Stimulated activated naive CD8-positive, alpha-beta T cell treated with anti-CD3 and anti-CD28 coated beads, Interleukin-15, Interleukin-2, amounts not matched to agents 100 ng/mL and 50 ng/mL, for 24 hours (primary cell): ENCODE results near the gene SSB.
"Not testable (repeated sequence)": the region's sequence is repeated elsewhere in the genome, so short reads cannot be mapped to it uniquely, and the experiment has no call there.

Experiments used
- H3K27ac Mint-ChIP-seq: one replicate; pipeline ENCODE4 v1.8.0; 2021; ENCODE audit warnings: mild to moderate bottlenecking, mixed read lengths
- H3K27me3 Mint-ChIP-seq: one replicate; pipeline ENCODE4 v1.8.0; 2021; ENCODE audit warnings: mixed read lengths
- H3K36me3 Mint-ChIP-seq: one replicate; pipeline ENCODE4 v1.8.0; 2021; ENCODE audit warnings: low read depth, mixed read lengths
- H3K4me1 Mint-ChIP-seq: one replicate; pipeline ENCODE4 v1.8.0; 2021; ENCODE audit warnings: low read depth, mixed read lengths
- H3K4me3 Mint-ChIP-seq: one replicate; pipeline ENCODE4 v1.8.0; 2021; ENCODE audit warnings: mild to moderate bottlenecking, mixed read lengths
- H3K9me3 Mint-ChIP-seq: one replicate; pipeline ENCODE4 v1.8.0; 2021; ENCODE audit warnings: mixed read lengths

The SSB gene

DNA sequence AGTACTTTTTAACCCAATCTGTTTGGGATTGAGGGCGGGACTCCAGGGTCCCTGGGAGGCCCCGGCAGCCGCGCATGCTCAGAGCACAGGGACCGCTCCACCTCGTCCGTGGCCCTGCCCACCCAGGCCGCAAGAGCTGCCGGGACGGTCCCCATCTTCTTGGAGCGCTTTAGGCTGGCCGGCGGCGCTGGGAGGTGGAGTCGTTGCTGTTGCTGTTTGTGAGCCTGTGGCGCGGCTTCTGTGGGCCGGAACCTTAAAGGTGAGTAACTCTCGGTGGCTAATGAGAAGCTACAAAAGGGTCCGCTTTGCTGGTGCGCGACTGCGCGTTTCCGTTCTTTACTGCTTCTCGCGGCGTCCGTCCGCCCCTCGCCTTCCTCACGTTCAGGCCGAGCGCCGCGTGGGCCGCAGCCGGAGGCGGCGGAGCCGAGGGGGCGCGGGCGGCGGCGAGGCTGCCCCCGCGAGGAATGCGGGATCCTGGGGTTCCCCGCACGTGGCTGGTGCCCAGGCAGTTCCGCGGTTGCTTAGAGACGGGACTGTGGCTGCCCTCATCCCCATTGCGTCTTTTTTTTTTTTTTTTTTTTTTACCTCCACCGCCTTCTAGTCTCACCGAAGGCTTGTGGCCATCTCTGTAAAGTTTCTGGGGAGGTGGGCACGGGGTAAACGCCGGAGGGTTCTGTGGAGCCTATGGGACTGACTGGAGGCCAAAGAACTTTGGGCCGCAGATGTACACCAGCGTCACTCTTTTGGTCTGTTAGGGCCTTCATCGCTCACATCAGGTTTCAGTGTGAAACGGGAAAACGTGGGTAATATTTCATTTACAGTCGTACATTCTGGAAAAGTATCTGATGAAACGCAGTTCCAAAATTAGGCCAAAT lies at the start of gene SSB:
SSB (plus strand) TSS at position 154 of the 875 bp plus-strand sequence. CDS start 2,090 bp downstream, outside the sequence.
- Mint-ChIP-seq H3K9me3 (no peaks in the 10 kb centered on the region), H3K4me3 (peak within 1 kb of the TSS; percentile 92), H3K4me1 (peaks cover 42% of the 10 kb centered on the region), H3K27me3 (no peaks in the 10 kb centered on the region), H3K27ac (peak within 1 kb of the TSS; percentile 89), H3K36me3 (peaks cover 22% of the 10 kb centered on the region)

DNA sequence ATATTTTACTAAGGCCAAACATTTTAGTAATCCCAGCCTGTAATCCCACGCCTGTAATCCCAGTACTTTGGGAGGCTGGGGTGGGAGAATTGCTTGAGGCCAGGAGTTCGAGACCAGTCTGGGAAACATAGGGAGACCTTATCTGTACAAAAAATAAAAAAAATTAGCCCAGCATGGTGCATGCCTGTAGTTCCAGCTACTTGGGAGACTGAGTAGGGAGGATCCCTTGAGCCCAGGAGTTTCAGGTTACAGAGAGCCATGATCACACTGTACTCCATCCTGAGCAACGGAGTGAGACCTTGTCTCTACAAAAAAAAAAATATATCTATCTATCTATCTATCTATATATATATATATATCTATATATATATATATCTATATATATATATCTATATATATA lies 45.9 kb upstream of the SSB start:
- Mint-ChIP-seq H3K9me3 (no peaks in the 10 kb centered on the region), H3K4me1 (no peaks in the 10 kb centered on the region), H3K27ac (no peak overlapping the region), H3K36me3 (peaks cover 6% of the 10 kb centered on the region), H3K27me3 (no peaks in the 10 kb centered on the region), H3K4me3 (no peak overlapping the region)

- Mint-ChIP-seq H3K9me3 (no peaks in the 10 kb centered on the region), H3K4me3 (no peak overlapping the region), H3K27ac (no peak overlapping the region), H3K36me3 (no peaks in the 10 kb centered on the region), H3K27me3 (no peaks in the 10 kb centered on the region), H3K4me1 (no peaks in the 10 kb centered on the region)
Measured at GRCh38 chr2:169755083-169755870, 43.4 kb upstream of the SSB start.

GRCh38 chr2:169756342-169756741 lies 42.3 kb upstream of the SSB start:
- peaks cover 2% of the 10 kb centered on the region for H3K4me1 Mint-ChIP-seq
- H3K36me3 Mint-ChIP-seq = no peaks in the 10 kb centered on the region
- no peaks in the 10 kb centered on the region for H3K27me3 Mint-ChIP-seq
- no peaks in the 10 kb centered on the region for H3K9me3 Mint-ChIP-seq
- no peak overlapping the region for H3K27ac Mint-ChIP-seq
- no peak overlapping the region for H3K4me3 Mint-ChIP-seq

- Mint-ChIP-seq H3K9me3 (no peaks in the 10 kb centered on the region), H3K4me1 (peaks cover 11% of the 10 kb centered on the region), H3K4me3 (no peak overlapping the region), H3K27ac (no peak overlapping the region), H3K27me3 (no peaks in the 10 kb centered on the region), H3K36me3 (no peaks in the 10 kb centered on the region)
Measured at GRCh38 chr2:169757356-169757755, 41.3 kb upstream of the SSB start.

DNA sequence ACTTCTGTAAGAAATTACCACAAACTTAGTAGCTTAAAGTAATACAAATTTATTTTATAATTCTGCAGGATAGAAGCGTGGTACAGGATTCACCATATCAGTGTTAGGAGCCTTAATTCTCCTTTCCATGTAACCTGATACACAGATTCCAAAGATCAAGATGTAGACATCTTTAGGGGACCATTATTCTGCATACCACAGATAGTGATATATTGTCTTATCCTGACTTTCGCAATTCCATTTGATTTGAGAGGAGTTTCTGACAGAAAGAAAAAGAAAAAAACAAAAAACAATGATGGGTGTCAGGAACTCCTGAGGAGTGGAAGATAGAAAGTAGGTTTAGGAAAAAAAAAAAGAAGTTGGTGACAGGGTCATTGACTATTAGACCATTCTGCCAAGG lies 40.9 kb upstream of the SSB start:
- Mint-ChIP-seq H3K9me3 (no peaks in the 10 kb centered on the region), H3K4me3 (no peak overlapping the region)

DNA sequence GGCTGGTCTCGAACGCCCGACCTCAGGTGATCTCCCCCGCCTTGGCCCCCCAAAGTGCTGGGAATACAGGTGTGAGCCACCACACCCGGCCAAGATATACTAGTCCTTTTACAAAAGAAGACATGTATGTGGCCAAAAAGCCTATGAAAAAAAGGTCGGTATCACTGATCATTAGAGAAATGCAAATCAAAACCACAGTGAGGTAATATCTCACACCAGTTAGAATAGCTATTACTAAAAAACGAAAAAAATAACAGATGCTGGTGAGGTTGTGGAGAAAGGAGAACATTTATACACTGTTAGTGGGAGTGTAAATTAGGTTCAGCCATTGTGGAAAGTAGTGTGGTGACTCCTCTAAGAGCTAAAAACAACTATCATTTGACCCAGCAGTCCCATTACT lies 38.7 kb upstream of the SSB start:
- Mint-ChIP-seq H3K4me3 (no peak overlapping the region), H3K27me3 (no peaks in the 10 kb centered on the region), H3K27ac (no peak overlapping the region), H3K36me3 (no peaks in the 10 kb centered on the region), H3K4me1 (peaks cover 11% of the 10 kb centered on the region), H3K9me3 (no peaks in the 10 kb centered on the region)

More for the DNA sequence above, 40.9 kb upstream of the SSB start:
- no peaks in the 10 kb centered on the region for H3K27me3 Mint-ChIP-seq
- H3K27ac Mint-ChIP-seq = no peak overlapping the region
- peaks cover 11% of the 10 kb centered on the region for H3K4me1 Mint-ChIP-seq
- no peaks in the 10 kb centered on the region for H3K36me3 Mint-ChIP-seq

GRCh38 chr2:169760798-169761197 lies 37.9 kb upstream of the SSB start:
- not testable (repeated sequence) for H3K4me3 Mint-ChIP-seq, H3K27ac Mint-ChIP-seq, H3K9me3 Mint-ChIP-seq, H3K36me3 Mint-ChIP-seq, H3K27me3 Mint-ChIP-seq
- H3K4me1 Mint-ChIP-seq = peaks cover 11% of the 10 kb centered on the region

- Mint-ChIP-seq H3K4me3 (no peak overlapping the region), H3K27me3 (no peaks in the 10 kb centered on the region), H3K4me1 (peaks cover 11% of the 10 kb centered on the region), H3K27ac (no peak overlapping the region), H3K9me3 (no peaks in the 10 kb centered on the region), H3K36me3 (no peaks in the 10 kb centered on the region)
Measured at GRCh38 chr2:169761251-169761969, 37.3 kb upstream of the SSB start.

DNA sequence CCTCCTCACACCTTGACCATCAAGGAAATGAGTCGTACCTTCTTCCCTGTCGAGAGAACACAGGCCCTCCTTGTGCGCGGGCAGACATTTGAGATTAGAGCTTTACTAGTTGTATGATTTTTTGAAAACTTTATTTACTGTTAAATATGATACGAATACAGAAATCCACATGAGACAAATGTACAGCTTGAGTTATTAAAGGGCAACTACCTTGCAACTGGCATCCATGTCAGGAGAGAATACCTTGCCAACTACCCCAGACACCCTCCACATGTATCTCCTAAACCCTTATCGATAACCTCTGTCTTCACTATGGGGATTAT lies 36.7 kb upstream of the SSB start:
- Mint-ChIP-seq H3K4me3 (no peak overlapping the region), H3K27ac (no peak overlapping the region), H3K27me3 (no peaks in the 10 kb centered on the region), H3K9me3 (no peaks in the 10 kb centered on the region), H3K4me1 (peaks cover 12% of the 10 kb centered on the region), H3K36me3 (no peaks in the 10 kb centered on the region)

GRCh38 chr2:169765523-169765922 lies 33.1 kb upstream of the SSB start:
- Mint-ChIP-seq H3K36me3 (no peaks in the 10 kb centered on the region), H3K4me1 (peaks cover 27% of the 10 kb centered on the region), H3K9me3 (no peaks in the 10 kb centered on the region), H3K4me3 (no peak overlapping the region), H3K27ac (no peak overlapping the region), H3K27me3 (peaks cover 14% of the 10 kb centered on the region)

DNA sequence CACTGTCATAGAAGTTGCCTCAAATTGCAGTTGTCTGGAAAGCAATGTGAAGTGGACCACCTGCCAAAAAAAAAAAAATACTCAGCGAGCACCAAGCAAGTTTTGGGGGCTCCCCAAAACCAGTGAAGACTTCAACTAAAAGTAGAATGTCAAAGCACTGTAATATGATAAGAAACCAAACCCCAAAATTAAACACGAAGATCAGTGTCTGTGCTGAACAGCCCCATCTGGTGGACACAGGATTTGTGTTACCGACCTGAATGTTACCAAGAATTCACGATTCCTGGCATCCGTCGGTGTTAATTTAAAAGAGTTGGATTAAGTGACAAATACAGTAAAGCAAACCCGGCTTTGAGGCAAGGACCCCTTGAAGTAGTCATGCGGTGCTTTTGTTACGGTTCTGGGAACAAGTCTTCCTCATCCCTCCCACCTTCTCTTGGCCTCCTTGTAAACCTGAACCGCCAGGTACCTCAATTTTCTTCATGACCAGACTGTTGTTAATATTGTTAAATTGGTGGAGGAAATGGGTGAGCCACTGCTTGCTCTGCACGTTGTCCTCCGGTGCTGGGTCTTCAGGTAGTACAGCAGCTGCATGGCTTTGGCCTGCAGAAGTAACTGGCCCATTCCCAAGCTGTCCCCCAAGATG lies 31.3 kb upstream of the SSB start:
- Mint-ChIP-seq H3K27ac (no peak overlapping the region), H3K27me3 (peaks cover 14% of the 10 kb centered on the region), H3K36me3 (no peaks in the 10 kb centered on the region), H3K9me3 (no peaks in the 10 kb centered on the region), H3K4me3 (no peak overlapping the region), H3K4me1 (peaks cover 16% of the 10 kb centered on the region)

DNA sequence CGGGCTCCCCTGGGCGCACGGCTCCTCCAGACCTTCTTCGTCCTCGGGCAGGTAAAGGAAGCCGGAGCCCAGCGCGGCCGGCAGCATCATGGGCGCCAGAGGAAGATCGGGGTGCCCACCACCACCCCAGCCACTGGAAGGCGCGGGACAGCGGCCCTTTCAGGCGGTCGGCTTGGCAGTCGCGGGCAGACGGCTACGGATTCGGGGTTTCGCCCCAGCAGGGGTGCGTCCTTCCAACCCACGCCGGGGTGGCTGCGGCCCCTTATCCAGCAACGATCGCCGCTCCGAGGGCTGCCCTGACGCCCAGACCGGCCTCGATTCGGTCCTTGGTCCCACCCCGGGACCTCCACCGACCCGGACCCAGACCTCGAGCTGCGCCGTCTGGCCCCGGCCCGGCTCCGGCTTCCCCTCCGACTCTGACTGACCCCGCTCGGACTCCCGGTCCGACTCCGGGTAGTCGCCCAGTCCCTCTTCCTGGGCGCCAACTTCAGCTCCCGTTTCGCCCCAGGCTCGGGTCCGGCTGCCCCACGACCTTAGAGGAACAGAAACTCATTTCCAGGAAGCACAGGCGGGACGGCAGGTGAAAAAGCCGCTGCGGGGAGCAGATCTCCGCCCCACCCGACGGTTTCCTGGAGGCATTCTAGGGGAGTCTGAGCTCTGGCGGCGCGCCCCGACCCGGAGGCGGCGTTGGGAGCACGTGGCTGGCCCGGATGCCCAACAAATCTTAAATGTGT lies 30.2 kb upstream of the SSB start:
- no peaks in the 10 kb centered on the region for H3K36me3 Mint-ChIP-seq
- H3K9me3 Mint-ChIP-seq = no peaks in the 10 kb centered on the region
- peaks cover 14% of the 10 kb centered on the region for H3K27me3 Mint-ChIP-seq
- H3K4me1 Mint-ChIP-seq = peaks cover 16% of the 10 kb centered on the region
- H3K27ac Mint-ChIP-seq = no peak overlapping the region
- H3K4me3 Mint-ChIP-seq = peak overlapping the region; percentile 68

- H3K36me3 Mint-ChIP-seq = no peaks in the 10 kb centered on the region
- H3K27ac Mint-ChIP-seq = no peak overlapping the region
- H3K4me3 Mint-ChIP-seq = no peak overlapping the region
- H3K4me1 Mint-ChIP-seq = peaks cover 16% of the 10 kb centered on the region
- peaks cover 14% of the 10 kb centered on the region for H3K27me3 Mint-ChIP-seq
- no peaks in the 10 kb centered on the region for H3K9me3 Mint-ChIP-seq
Measured at GRCh38 chr2:169771021-169771420, 27.6 kb upstream of the SSB start.
